ENCODE results near the gene FUZ.

FUZ gene

GRCh38 chr19:49853852-49854377, 40.8 kb upstream of the FUZ start:
- no peak overlapping the region for H3K4me3 ChIP-seq (ENCODE audit: low read length in 2 of 2)
- no peaks in the 10 kb centered on the region for H3K27me3 ChIP-seq (ENCODE audit: control insufficient read depth in 3 of 3, insufficient read depth in 3 of 3, low read depth in 1 of 3, low read length in 3 of 3)
- peaks cover 4 to 7% of the 10 kb centered on the region in 2 donors for H3K9me3 ChIP-seq (replicated peaks in 1 of 2; ENCODE audit: control insufficient read depth in 2 of 2, insufficient read depth in 1 of 2, low read depth in 1 of 2, low read length in 2 of 2)
- H2BK12ac ChIP-seq (ENCODE audit: low read length) = no peak overlapping the region
- no peak overlapping the region for H3K18ac ChIP-seq (ENCODE audit: low read length)
- no CpG with 5 or more reads among the region's 10 CpGs for WGBS, 2 donors (ENCODE audit: extremely low coverage in 2 of 2, insufficient read length in 2 of 2, insufficient replicate concordance in 1 of 2)
- peaks cover 58 to 84% of the 10 kb centered on the region in 2 donors for H3K36me3 ChIP-seq (replicated peaks in 1 of 2; ENCODE audit: control insufficient read depth in 2 of 2, insufficient read depth in 2 of 2, low read length in 2 of 2)
- no peak overlapping the region for H3K23ac ChIP-seq (ENCODE audit: low read depth, low read length, poor library complexity)
- no peak overlapping the region for H3K27ac ChIP-seq (replicated peaks; ENCODE audit: low read length)
- H2AK5ac ChIP-seq (ENCODE audit: low read depth, low read length) = no peak overlapping the region
- peaks cover 11 to 17% of the 10 kb centered on the region in 2 donors for H3K4me1 ChIP-seq (ENCODE audit: control insufficient read depth in 2 of 2, insufficient read depth in 1 of 2, low read depth in 1 of 2, low read length in 2 of 2)
- H2BK5ac ChIP-seq (ENCODE audit: low read length) = peak overlapping the region; percentile 58
- H2AFZ ChIP-seq (ENCODE audit: low read length) = no peak overlapping the region
- no peak overlapping the region for H2BK120ac ChIP-seq (ENCODE audit: low read depth, low read length)
- H4K8ac ChIP-seq (ENCODE audit: low read depth, low read length) = no peak overlapping the region
- peaks cover 23% of the 10 kb centered on the region for H3K79me1 ChIP-seq (ENCODE audit: low read depth, low read length)
- H3K9ac ChIP-seq (ENCODE audit: low read depth, low read length, poor library complexity) = peak overlapping the region; percentile 37
- no peak overlapping the region for H2BK15ac ChIP-seq (ENCODE audit: low read length)
- H3K4me2 ChIP-seq (ENCODE audit: insufficient read depth, low read length, poor library complexity, severe bottlenecking) = no peak overlapping the region
- peak overlapping the region; percentile 44 for H4K91ac ChIP-seq (ENCODE audit: low read depth, low read length, poor library complexity)
- DNase-seq (ENCODE audit: low spot score) = no peak
- no peak overlapping the region for H3K14ac ChIP-seq (ENCODE audit: low read length)
- H3K4ac ChIP-seq (ENCODE audit: low read length) = no peak overlapping the region

GRCh38 chr19:49852631-49853126, 39.6 kb upstream of the FUZ start:
- Histone ChIP-seq H3K27me3 (ENCODE audit: control insufficient read depth in 3 of 3, insufficient read depth in 3 of 3, low read depth in 1 of 3, low read length in 3 of 3) (no peaks in the 10 kb centered on the region), H2AK5ac (ENCODE audit: low read depth, low read length) (no peak overlapping the region), H2AFZ (ENCODE audit: low read length) (no peak overlapping the region), H3K4me1 (ENCODE audit: control insufficient read depth in 2 of 2, insufficient read depth in 1 of 2, low read depth in 1 of 2, low read length in 2 of 2) (peaks cover 11 to 17% of the 10 kb centered on the region in 2 donors), H3K4ac (ENCODE audit: low read length) (no peak overlapping the region), H4K8ac (ENCODE audit: low read depth, low read length) (no peak overlapping the region), H3K23ac (ENCODE audit: low read depth, low read length, poor library complexity) (no peak overlapping the region), H2BK12ac (ENCODE audit: low read length) (no peak overlapping the region), H3K9me3 (replicated peaks in 1 of 2; ENCODE audit: control insufficient read depth in 2 of 2, insufficient read depth in 1 of 2, low read depth in 1 of 2, low read length in 2 of 2) (peaks cover 5 to 13% of the 10 kb centered on the region in 2 donors), H2BK5ac (ENCODE audit: low read length) (no peak overlapping the region), H3K27ac (replicated peaks; ENCODE audit: low read length) (no peak overlapping the region), H2BK120ac (ENCODE audit: low read depth, low read length) (no peak overlapping the region), H3K36me3 (replicated peaks in 1 of 2; ENCODE audit: control insufficient read depth in 2 of 2, insufficient read depth in 2 of 2, low read length in 2 of 2) (peaks cover 46 to 84% of the 10 kb centered on the region in 2 donors), H3K14ac (ENCODE audit: low read length) (no peak overlapping the region), H2BK15ac (ENCODE audit: low read length) (no peak overlapping the region), H3K9ac (ENCODE audit: low read depth, low read length, poor library complexity) (peak overlapping the region; percentile 14), H3K4me2 (ENCODE audit: insufficient read depth, low read length, poor library complexity, severe bottlenecking) (peak overlapping the region; percentile 82), H3K4me3 (ENCODE audit: low read length in 2 of 2) (peak overlapping the region; percentile 85), H3K79me1 (ENCODE audit: low read depth, low read length) (peaks cover 23% of the 10 kb centered on the region), H3K18ac (ENCODE audit: low read length) (no peak overlapping the region), H4K91ac (ENCODE audit: low read depth, low read length, poor library complexity) (no peak overlapping the region)
- WGBS, 2 donors (ENCODE audit: extremely low coverage in 2 of 2, insufficient read length in 2 of 2, insufficient replicate concordance in 1 of 2) = no CpG with 5 or more reads among the region's 14 CpGs
- DNase-seq (ENCODE audit: low spot score) = no peak

GRCh38 chr19:49851456-49852259, 38.6 kb upstream of the FUZ start:
- DNase-seq (ENCODE audit: low spot score) = no peak
- Histone ChIP-seq H3K27me3 (ENCODE audit: control insufficient read depth in 3 of 3, insufficient read depth in 3 of 3, low read depth in 1 of 3, low read length in 3 of 3) (no peaks in the 10 kb centered on the region), H3K18ac (ENCODE audit: low read length) (peak overlapping the region; percentile 93), H3K4ac (ENCODE audit: low read length) (no peak overlapping the region), H3K14ac (ENCODE audit: low read length) (peak overlapping the region; percentile 59), H2BK15ac (ENCODE audit: low read length) (peak overlapping the region; percentile 63), H2AFZ (ENCODE audit: low read length) (peak overlapping the region; percentile 96), H4K91ac (ENCODE audit: low read depth, low read length, poor library complexity) (no peak overlapping the region), H3K9ac (ENCODE audit: low read depth, low read length, poor library complexity) (peak overlapping the region; percentile 94), H2BK5ac (ENCODE audit: low read length) (peak overlapping the region; percentile 96), H2BK120ac (ENCODE audit: low read depth, low read length) (no peak overlapping the region), H2AK5ac (ENCODE audit: low read depth, low read length) (peak overlapping the region; percentile 93), H3K4me2 (ENCODE audit: insufficient read depth, low read length, poor library complexity, severe bottlenecking) (peak overlapping the region; percentile 82), H3K36me3 (replicated peaks in 1 of 2; ENCODE audit: control insufficient read depth in 2 of 2, insufficient read depth in 2 of 2, low read length in 2 of 2) (peaks cover 37 to 76% of the 10 kb centered on the region in 2 donors), H3K4me1 (ENCODE audit: control insufficient read depth in 2 of 2, insufficient read depth in 1 of 2, low read depth in 1 of 2, low read length in 2 of 2) (peaks cover 11 to 17% of the 10 kb centered on the region in 2 donors), H3K4me3 (ENCODE audit: low read length in 2 of 2) (peak overlapping the region; percentile 85 to 92), H2BK12ac (ENCODE audit: low read length) (no peak overlapping the region), H3K27ac (replicated peaks; ENCODE audit: low read length) (peak overlapping the region; percentile 98), H3K23ac (ENCODE audit: low read depth, low read length, poor library complexity) (peak overlapping the region; percentile 94), H4K8ac (ENCODE audit: low read depth, low read length) (no peak overlapping the region), H3K79me1 (ENCODE audit: low read depth, low read length) (peaks cover 23% of the 10 kb centered on the region), H3K9me3 (replicated peaks in 1 of 2; ENCODE audit: control insufficient read depth in 2 of 2, insufficient read depth in 1 of 2, low read depth in 1 of 2, low read length in 2 of 2) (peaks cover 6 to 13% of the 10 kb centered on the region in 2 donors)
- WGBS, 2 donors (ENCODE audit: extremely low coverage in 2 of 2, insufficient read length in 2 of 2, insufficient replicate concordance in 1 of 2) = no CpG with 5 or more reads among the region's 78 CpGs

Data from neuronal stem cell (in vitro differentiated cells).